ENCODE data around the gene ZCCHC4. TPM values are rescaled to one million over a fixed set of nuclear protein-coding genes. Genes with fewer than 3 reads are reported as not detected.

Gene ZCCHC4
- polyA plus RNA-seq, 2 of the 4 experiments (the other 2 are of a cell fraction), result 5.2 to 10.2 TPM

GRCh38 chr4:25410820-25411529, 98.4 kb downstream of the ZCCHC4 start (continued):
- TF ChIP-seq HMGXB4 (CRISPR knock-in tag; IDR thresholded peaks at IDR 0.05; ENCODE audit: borderline replicate concordance) (no peak), CEBPB (IDR thresholded peaks at IDR 0.05) (no peak), NFE2L2 (conservative IDR thresholded peaks at IDR 0.05; ENCODE audit: low read length) (no peak), TFCP2L1 (CRISPR knock-in tag; IDR thresholded peaks at IDR 0.05) (no peak), SREBF2 (IDR thresholded peaks at IDR 0.05) (no peak), CHD4 (IDR thresholded peaks at IDR 0.05; ENCODE audit: borderline replicate concordance) (no peak), ZSCAN20 (CRISPR knock-in tag; IDR thresholded peaks at IDR 0.05) (no peak), HDAC2 (IDR thresholded peaks at IDR 0.05) (no peak), POLR2AphosphoS2 (conservative IDR thresholded peaks at IDR 0.05; ENCODE audit: low read length) (no peak), BHLHE40 (IDR thresholded peaks at IDR 0.05; ENCODE audit: low read depth, low read length) (no peak)

- 80% methylated on average over 3 of the region's 3 CpGs for WGBS (ENCODE audit: missing lambda C conversion rate)
- FAIRE-seq, result no peak
- no peak for DNase-seq (ENCODE audit: low read depth in 1 of 2, low spot score in 1 of 2)
- ATAC-seq, result no peak
- CTCF ChIA-PET, result interaction anchor here (1.2 to 1.5 kb wide), 2 partner anchors 10 to 27 kb away, joined by 4 read pairs; no protein-coding TSS in a partner anchor
- POLR2A ChIA-PET, result no interaction called here
- no peak overlapping the region for H3K27ac ChIP-seq
- H3K9me3 ChIP-seq, result no peaks in the 10 kb centered on the region
- no peak for TF ChIP-seq HMGXB4 (CRISPR knock-in tag; IDR thresholded peaks at IDR 0.05; ENCODE audit: borderline replicate concordance)
- TF ChIP-seq CBX8 (IDR thresholded peaks at IDR 0.05), result no peak
- no peak for TF ChIP-seq HDAC2 (IDR thresholded peaks at IDR 0.05)
- no peak for TF ChIP-seq EP300 (IDR thresholded peaks at IDR 0.05)
- TF ChIP-seq MAX (IDR thresholded peaks at IDR 0.05), result no peak
- TF ChIP-seq RNF2 (IDR thresholded peaks at IDR 0.05; ENCODE audit: borderline replicate concordance, low read depth), result no peak
- TF ChIP-seq ATOH8 (CRISPR knock-in tag; IDR thresholded peaks at IDR 0.05; ENCODE audit: low read depth), result no peak
- TF ChIP-seq CHD4 (IDR thresholded peaks at IDR 0.05; ENCODE audit: borderline replicate concordance), result no peak
- no peak for TF ChIP-seq ZFP36 (IDR thresholded peaks at IDR 0.05; ENCODE audit: borderline replicate concordance, partially characterized antibody)
- no peak for TF ChIP-seq SREBF2 (IDR thresholded peaks at IDR 0.05)
- TF ChIP-seq SMC3 (IDR thresholded peaks at IDR 0.05), result no peak
- TF ChIP-seq HOXB13 (CRISPR knock-in tag; IDR thresholded peaks at IDR 0.05; ENCODE audit: low read depth), result no peak
- no peak overlapping the region for H3K4me2 ChIP-seq
- no peaks in the 10 kb centered on the region for H3K4me1 ChIP-seq
- no peak overlapping the region for H3K4me3 ChIP-seq
Observed at GRCh38 chr4:25413261-25413660, 100.7 kb downstream of the ZCCHC4 start.

- no peaks in the 10 kb centered on the region for H3K4me1 ChIP-seq
- H3K9me3 ChIP-seq, result no peaks in the 10 kb centered on the region
- TF ChIP-seq BHLHE40 (IDR thresholded peaks at IDR 0.05; ENCODE audit: low read depth, low read length) (no peak), TP53 (CRISPR knock-in tag; IDR thresholded peaks at IDR 0.05) (no peak), HEYL (CRISPR knock-in tag; IDR thresholded peaks at IDR 0.05) (no peak)
- no peak overlapping the region for H3K4me3 ChIP-seq
- no peak for ATAC-seq
- DNase-seq (ENCODE audit: low read depth in 1 of 2, low spot score in 1 of 2), result no peak
- FAIRE-seq, result no peak
- CTCF ChIA-PET, result interaction anchor here (0.6 kb wide), 1 partner anchor 709 kb away, joined by 3 read pairs; no protein-coding TSS in a partner anchor
- no peak overlapping the region for H3K27ac ChIP-seq
- POLR2A ChIA-PET, result no interaction called here
- 93% methylated on average over 2 of the region's 2 CpGs for WGBS (ENCODE audit: missing lambda C conversion rate)
- H3K4me2 ChIP-seq, result no peak overlapping the region
Observed at GRCh38 chr4:25417014-25417413, 104.4 kb downstream of the ZCCHC4 start.

Other genes with a start within 250 kb of the ZCCHC4 start
- 7.4 and 9.7 TPM in 2 replicates for gene SEPSECS, start 152.3 kb upstream of the ZCCHC4 start, polyA plus RNA-seq (2011; rRNA removed)
- gene SEPSECS, start 152.3 kb upstream of the ZCCHC4 start, polyA plus RNA-seq (2017; fragmentation: RNase III; extraction: RNeasy Plus Mini Kit Qiagen cat#74134 plus additional on column Dnase treatment), result 2.3 to 2.9 TPM (median 2.5 TPM) in 3 replicates
- 4.8 and 7.7 TPM in 2 replicates for gene PI4K2B, start 78.7 kb upstream of the ZCCHC4 start, polyA plus RNA-seq (2011; rRNA removed)
- gene PI4K2B, start 78.7 kb upstream of the ZCCHC4 start, polyA plus RNA-seq (2017; fragmentation: RNase III; extraction: RNeasy Plus Mini Kit Qiagen cat#74134 plus additional on column Dnase treatment), result 6.8 to 8.4 TPM (median 7.8 TPM) in 3 replicates
- gene ANAPC4, start 64.5 kb downstream of the ZCCHC4 start, polyA plus RNA-seq (2011; rRNA removed), result 18.4 and 21.2 TPM in 2 replicates
- gene ANAPC4, start 64.5 kb downstream of the ZCCHC4 start, polyA plus RNA-seq (2017; fragmentation: RNase III; extraction: RNeasy Plus Mini Kit Qiagen cat#74134 plus additional on column Dnase treatment), result 15.7 to 17.8 TPM (median 16.6 TPM) in 3 replicates